Measurements from ENCODE around the gene REXO5.

DNA sequence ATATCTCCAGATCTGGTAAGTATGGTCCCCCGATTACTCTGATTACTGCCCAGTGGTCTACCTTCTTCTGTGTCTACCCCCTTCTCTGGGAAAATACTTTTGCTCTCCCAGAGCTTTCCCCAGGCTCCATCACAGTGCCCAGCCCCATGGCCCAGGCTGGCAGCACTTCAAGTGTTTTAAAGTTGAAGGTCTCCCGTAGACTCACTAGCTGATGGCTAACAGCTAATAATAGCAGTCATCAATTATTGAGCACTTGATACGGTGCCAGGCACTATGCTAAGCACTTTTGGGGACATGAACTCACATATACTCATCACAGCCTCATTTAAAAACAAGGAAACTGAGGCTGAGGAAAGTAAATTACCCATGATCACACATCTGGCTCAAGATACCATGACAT, 60.5 kb downstream of the REXO5 start:
- TF ChIP-seq, protein P1, sequence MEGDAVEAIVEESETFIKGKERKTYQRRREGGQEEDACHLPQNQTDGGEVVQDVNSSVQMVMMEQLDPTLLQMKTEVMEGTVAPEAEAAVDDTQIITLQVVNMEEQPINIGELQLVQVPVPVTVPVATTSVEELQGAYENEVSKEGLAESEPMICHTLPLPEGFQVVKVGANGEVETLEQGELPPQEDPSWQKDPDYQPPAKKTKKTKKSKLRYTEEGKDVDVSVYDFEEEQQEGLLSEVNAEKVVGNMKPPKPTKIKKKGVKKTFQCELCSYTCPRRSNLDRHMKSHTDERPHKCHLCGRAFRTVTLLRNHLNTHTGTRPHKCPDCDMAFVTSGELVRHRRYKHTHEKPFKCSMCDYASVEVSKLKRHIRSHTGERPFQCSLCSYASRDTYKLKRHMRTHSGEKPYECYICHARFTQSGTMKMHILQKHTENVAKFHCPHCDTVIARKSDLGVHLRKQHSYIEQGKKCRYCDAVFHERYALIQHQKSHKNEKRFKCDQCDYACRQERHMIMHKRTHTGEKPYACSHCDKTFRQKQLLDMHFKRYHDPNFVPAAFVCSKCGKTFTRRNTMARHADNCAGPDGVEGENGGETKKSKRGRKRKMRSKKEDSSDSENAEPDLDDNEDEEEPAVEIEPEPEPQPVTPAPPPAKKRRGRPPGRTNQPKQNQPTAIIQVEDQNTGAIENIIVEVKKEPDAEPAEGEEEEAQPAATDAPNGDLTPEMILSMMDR (IDR thresholded peaks at IDR 0.05): no peak
- TF ChIP-seq POLR2A (IDR thresholded peaks at IDR 0.05) (no peak), POLR2AphosphoS5 (IDR thresholded peaks at IDR 0.05) (no peak)

Data from breast epithelium (tissue), 3 donors.